ENCODE results near the gene OXER1. TPM values are rescaled to one million over a fixed set of nuclear protein-coding genes. Genes with fewer than 3 reads are reported as not detected.

OXER1 gene
- total and polyA plus RNA-seq, 11 donors = 0.22 to 2.2 (median 0.48) TPM; not detected in 2

DNA sequence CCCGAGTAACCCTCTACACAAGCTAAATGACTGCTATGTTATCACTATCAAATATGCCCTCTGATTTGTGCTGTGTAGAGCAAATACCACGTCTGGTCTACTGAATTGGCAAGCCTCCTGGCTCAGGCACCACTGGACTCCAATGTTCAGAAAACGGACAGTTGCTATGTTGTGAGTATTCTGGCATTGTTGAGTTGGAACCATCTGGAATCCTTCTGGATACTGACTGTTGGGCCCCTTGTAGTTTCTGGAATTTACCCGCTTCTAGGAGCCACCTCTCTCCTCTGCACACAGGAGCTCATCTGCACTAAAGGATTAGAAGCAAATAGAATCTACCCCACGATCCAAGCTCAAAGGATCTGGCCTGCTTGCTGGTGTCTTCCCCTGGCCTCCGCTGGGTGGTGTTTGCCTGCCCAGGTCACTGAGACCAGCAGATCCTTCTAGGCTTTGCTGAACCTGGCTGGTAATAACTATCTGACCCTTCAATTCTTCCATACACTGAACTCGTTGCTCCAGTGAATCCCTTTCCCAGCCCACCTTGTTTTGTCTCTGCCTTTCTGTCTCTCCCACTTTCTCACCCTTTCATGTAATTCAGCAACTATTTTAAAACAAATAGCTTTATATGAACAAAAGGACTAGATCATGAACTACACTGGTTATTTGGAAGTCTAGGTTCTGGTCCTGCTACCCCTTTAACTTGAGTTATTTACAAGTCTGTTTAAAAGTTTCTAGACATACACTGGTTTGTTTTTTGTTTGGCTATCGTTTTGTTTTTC, 30.5 kb upstream of the OXER1 start:
- Histone ChIP-seq H3K36me3 (no peaks in the 10 kb centered on the region), H3K4me3 (peak overlapping the region in 5 of 12 donors; percentile 61 to 81 (median 77)), H3K27ac (peak overlapping the region; percentile 57 to 97 (median 84)), H3K27me3 (peaks cover 0 to 6% (median 0%) of the 10 kb centered on the region in 9 donors), H3K9me3 (no peaks in the 10 kb centered on the region), H3K4me1 (peaks cover 0 to 44% (median 16%) of the 10 kb centered on the region in 12 donors)
- TF ChIP-seq, protein P1, sequence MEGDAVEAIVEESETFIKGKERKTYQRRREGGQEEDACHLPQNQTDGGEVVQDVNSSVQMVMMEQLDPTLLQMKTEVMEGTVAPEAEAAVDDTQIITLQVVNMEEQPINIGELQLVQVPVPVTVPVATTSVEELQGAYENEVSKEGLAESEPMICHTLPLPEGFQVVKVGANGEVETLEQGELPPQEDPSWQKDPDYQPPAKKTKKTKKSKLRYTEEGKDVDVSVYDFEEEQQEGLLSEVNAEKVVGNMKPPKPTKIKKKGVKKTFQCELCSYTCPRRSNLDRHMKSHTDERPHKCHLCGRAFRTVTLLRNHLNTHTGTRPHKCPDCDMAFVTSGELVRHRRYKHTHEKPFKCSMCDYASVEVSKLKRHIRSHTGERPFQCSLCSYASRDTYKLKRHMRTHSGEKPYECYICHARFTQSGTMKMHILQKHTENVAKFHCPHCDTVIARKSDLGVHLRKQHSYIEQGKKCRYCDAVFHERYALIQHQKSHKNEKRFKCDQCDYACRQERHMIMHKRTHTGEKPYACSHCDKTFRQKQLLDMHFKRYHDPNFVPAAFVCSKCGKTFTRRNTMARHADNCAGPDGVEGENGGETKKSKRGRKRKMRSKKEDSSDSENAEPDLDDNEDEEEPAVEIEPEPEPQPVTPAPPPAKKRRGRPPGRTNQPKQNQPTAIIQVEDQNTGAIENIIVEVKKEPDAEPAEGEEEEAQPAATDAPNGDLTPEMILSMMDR (IDR thresholded peaks at IDR 0.05) = peak in 4 of 12 donors; percentile 7 to 23 (median 16)
- no peak for TF ChIP-seq POLR2A (IDR thresholded peaks at IDR 0.05)
- no peak for DNase-seq
- intact Hi-C loops (cut with DNase I) = loop anchor here in 1 of 10 donors (5.0 kb wide), 1 partner anchor 297 kb away; no protein-coding TSS in a partner anchor
- ATAC-seq = peak in 2 of 4 donors; percentile 3 to 7
- 71 to 85% (median 74%) methylated on average over 8 of the region's 8 CpGs for WGBS, 4 donors

DNA sequence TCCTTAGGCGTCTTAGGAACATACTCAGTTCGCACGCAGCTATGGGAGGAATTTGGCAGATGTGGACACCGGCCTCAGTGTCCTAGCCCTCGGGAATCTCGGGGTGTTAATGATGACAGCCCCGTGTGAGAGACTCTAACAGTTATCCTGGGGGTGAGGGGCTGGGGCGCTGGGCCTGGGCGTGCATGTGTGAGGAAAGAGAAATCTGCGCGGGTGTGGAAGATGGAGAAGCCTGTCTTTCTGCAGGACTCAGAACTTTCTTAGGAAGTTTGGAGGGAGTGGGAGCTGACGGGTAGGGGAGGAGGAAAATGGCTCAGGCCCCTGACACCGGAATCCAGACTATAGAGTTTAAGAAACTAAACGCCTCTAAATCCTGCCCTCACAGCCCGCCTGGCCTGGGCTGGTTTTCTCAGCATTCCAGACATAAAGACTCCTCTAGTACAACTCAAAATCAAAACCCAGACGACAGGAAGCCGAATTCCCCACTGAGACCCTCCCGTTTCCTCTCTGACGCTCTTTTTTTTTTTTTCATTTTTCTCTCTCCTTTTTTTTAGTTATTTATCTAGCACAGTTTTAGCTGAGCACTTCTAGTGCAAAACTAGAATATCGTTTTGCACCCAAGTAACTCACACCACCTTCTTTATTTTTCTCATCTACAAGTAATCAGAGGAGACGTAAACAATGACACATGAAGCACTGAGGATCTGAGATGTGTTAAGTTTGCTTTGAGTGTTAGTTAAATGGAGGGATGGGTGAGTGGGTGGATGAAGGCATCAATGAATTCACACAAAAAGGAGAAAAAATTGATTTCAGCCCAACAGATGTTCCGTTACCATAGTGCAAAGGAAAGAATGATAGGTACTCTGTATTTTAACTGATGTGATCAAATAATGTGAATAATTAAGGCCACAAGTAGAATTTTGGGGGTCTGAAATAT, 29.7 kb upstream of the OXER1 start:
- DNase-seq = peak in 2 of 5 donors; percentile 51 to 62

DNA sequence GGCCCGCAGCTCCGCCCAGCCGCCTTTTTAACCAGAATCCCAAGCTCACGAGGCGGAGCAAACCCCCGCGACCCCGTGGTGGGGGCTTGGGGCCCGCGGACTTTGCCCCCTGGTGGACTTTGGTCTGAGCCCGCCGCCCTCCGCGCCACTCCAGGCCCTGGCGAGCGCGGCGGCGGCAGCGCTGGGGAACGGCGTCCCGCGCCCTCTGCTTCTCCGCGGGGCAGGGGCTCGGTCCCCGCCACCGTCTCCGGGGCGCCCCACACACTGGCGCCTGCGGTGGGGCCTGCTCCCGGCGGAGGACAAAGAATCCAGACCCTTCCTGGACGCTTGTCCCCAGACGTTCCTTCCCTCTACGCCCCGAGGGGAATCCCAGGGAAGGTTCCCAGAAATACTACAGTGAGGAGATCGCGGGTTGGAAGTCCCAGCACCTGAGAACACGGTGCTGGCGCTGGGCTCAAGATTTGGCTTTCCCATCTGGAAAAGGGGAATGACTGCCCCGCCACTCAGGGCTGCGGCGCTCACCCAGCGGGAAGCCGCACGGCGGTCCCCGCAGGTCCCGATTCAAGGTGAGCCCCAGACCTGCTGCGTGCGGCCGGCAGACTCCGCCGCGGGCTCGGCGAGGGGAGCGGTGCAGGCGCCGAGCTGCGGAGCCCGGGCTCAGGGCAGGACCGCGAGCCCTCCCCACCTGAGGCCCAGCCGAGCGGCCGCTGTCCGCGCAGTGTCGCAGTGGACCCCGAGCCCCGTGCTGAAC, 28.8 kb upstream of the OXER1 start, which contains the start of gene HAAO:
HAAO (minus strand) TSS at position 1 of the 751 bp plus-strand sequence. CDS start 47 bp downstream, outside the sequence.
- TF ChIP-seq POLR2A (IDR thresholded peaks at IDR 0.05) = peak in 1 of 2 donors; percentile 20
- TF ChIP-seq, protein P1 (IDR thresholded peaks at IDR 0.05) = peak in 8 of 12 donors; percentile 5 to 41 (median 18)
- peak within 1 kb of the TSS; percentile 69 to 97 (median 84) for H3K27ac ChIP-seq
- peak in 3 of 4 donors; percentile 33 to 61 (median 39) for ATAC-seq
- no peaks in the 10 kb centered on the region for H3K9me3 ChIP-seq
- 1 to 3% (median 2%) methylated on average over 49 to 75 of the region's 75 CpGs for WGBS, 4 donors
- intact Hi-C loops (cut with DNase I) = loop anchor here in 1 of 10 donors (5.0 kb wide), 1 partner anchor 295 kb away; no protein-coding TSS in a partner anchor
- peak; percentile 57 to 83 (median 65) for DNase-seq
- peaks cover 0 to 6% (median 0%) of the 10 kb centered on the region in 9 donors for H3K27me3 ChIP-seq
- peak within 1 kb of the TSS; percentile 47 to 81 (median 60) for H3K4me3 ChIP-seq
- no peaks in the 10 kb centered on the region for H3K36me3 ChIP-seq
- H3K4me1 ChIP-seq = peaks cover 0 to 44% (median 16%) of the 10 kb centered on the region in 12 donors

More for the DNA sequence above, 29.7 kb upstream of the OXER1 start:
- Histone ChIP-seq H3K4me3 (peak overlapping the region; percentile 47 to 81 (median 60)), H3K4me1 (peaks cover 0 to 44% (median 16%) of the 10 kb centered on the region in 12 donors), H3K9me3 (no peaks in the 10 kb centered on the region), H3K27me3 (peaks cover 0 to 6% (median 0%) of the 10 kb centered on the region in 9 donors), H3K27ac (peak overlapping the region; percentile 69 to 97 (median 84)), H3K36me3 (no peaks in the 10 kb centered on the region)
- TF ChIP-seq, protein P1 (IDR thresholded peaks at IDR 0.05) = no peak
- no peak for TF ChIP-seq POLR2A (IDR thresholded peaks at IDR 0.05)
- 31 to 43% (median 36%) methylated on average over 19 to 22 of the region's 22 CpGs for WGBS, 4 donors
- ATAC-seq = peak in 2 of 4 donors; percentile 34 to 38
- intact Hi-C loops (cut with DNase I) = loop anchor here in 1 of 10 donors (5.0 kb wide), 1 partner anchor 296 kb away; no protein-coding TSS in a partner anchor
